ENCODE measurements around the gene SPRYD3.

Gene SPRYD3

GRCh38 chr12:53100466-53101151, 21.4 kb upstream of the SPRYD3 start:
- H3K4me3 ChIP-seq (ENCODE audit: low read depth, low read length): no peak overlapping the region
- no peak for TF ChIP-seq CTCF (IDR thresholded peaks at IDR 0.05; ENCODE audit: borderline replicate concordance, insufficient read depth, low read depth, low read length)

GRCh38 chr12:53099071-53099882, 20.1 kb upstream of the SPRYD3 start:
- peak; percentile 90 for TF ChIP-seq CTCF (IDR thresholded peaks at IDR 0.05; ENCODE audit: borderline replicate concordance, insufficient read depth, low read depth, low read length)
- no peak overlapping the region for H3K4me3 ChIP-seq (ENCODE audit: low read depth, low read length)

- H3K4me3 ChIP-seq (ENCODE audit: low read depth, low read length): no peak overlapping the region
- TF ChIP-seq CTCF (IDR thresholded peaks at IDR 0.05; ENCODE audit: borderline replicate concordance, insufficient read depth, low read depth, low read length): no peak
These were observed 19.3 kb upstream of the SPRYD3 start for GRCh38 chr12:53098354-53098981.

GRCh38 chr12:53097564-53098353, 18.6 kb upstream of the SPRYD3 start, which contains the start of gene IGFBP6:
Gene IGFBP6 (plus strand): TSS chr12:53097667. CDS start chr12:53097718, 51 bp downstream.
- no peak within 1 kb of the TSS for H3K4me3 ChIP-seq (ENCODE audit: low read depth, low read length)
- no peak for TF ChIP-seq CTCF (IDR thresholded peaks at IDR 0.05; ENCODE audit: borderline replicate concordance, insufficient read depth, low read depth, low read length)

GRCh38 chr12:53097207-53097563, 18.0 kb upstream of the SPRYD3 start:
- no peak overlapping the region for H3K4me3 ChIP-seq (ENCODE audit: low read depth, low read length)
- TF ChIP-seq CTCF (IDR thresholded peaks at IDR 0.05; ENCODE audit: borderline replicate concordance, insufficient read depth, low read depth, low read length): no peak

GRCh38 chr12:53096759-53097158, 17.6 kb upstream of the SPRYD3 start:
- TF ChIP-seq CTCF (IDR thresholded peaks at IDR 0.05; ENCODE audit: borderline replicate concordance, insufficient read depth, low read depth, low read length): no peak
- H3K4me3 ChIP-seq (ENCODE audit: low read depth, low read length): no peak overlapping the region
